ENCODE results near the gene RS1.

RS1 gene

GRCh38 chrX:18649498-18649951 is 22.4 kb downstream of the RS1 start:
- no peak for TF ChIP-seq ZNF274 (IDR thresholded peaks at IDR 0.05; ENCODE audit: low read depth, low read length)
- H3K4me3 ChIP-seq (ENCODE audit: low read length): no peak overlapping the region

GRCh38 chrX:18647621-18648020 is 24.3 kb downstream of the RS1 start:
- no peak for TF ChIP-seq ZNF274 (IDR thresholded peaks at IDR 0.05; ENCODE audit: low read depth, low read length)
- no peak overlapping the region for H3K4me3 ChIP-seq (ENCODE audit: low read length)

GRCh38 chrX:18643853-18644252 is 28.1 kb downstream of the RS1 start:
- TF ChIP-seq ZNF274 (IDR thresholded peaks at IDR 0.05; ENCODE audit: low read depth, low read length): no peak

GRCh38 chrX:18643243-18643642 is 28.7 kb downstream of the RS1 start:
- H3K4me3 ChIP-seq (ENCODE audit: low read length): no peak overlapping the region
- no peak for TF ChIP-seq ZNF274 (IDR thresholded peaks at IDR 0.05; ENCODE audit: low read depth, low read length)

More at GRCh38 chrX:18643853-18644252, 28.1 kb downstream of the RS1 start:
- no peak overlapping the region for H3K4me3 ChIP-seq (ENCODE audit: low read length)

GRCh38 chrX:18640686-18641085 is 31.2 kb downstream of the RS1 start:
- no peak overlapping the region for H3K4me3 ChIP-seq (ENCODE audit: low read length)
- no peak for TF ChIP-seq ZNF274 (IDR thresholded peaks at IDR 0.05; ENCODE audit: low read depth, low read length)

GRCh38 chrX:18639280-18639679 is 32.6 kb downstream of the RS1 start:
- H3K4me3 ChIP-seq (ENCODE audit: low read length): no peak overlapping the region
- TF ChIP-seq ZNF274 (IDR thresholded peaks at IDR 0.05; ENCODE audit: low read depth, low read length): no peak

GRCh38 chrX:18638398-18638797 is 33.5 kb downstream of the RS1 start:
- no peak overlapping the region for H3K4me3 ChIP-seq (ENCODE audit: low read length)
- TF ChIP-seq ZNF274 (IDR thresholded peaks at IDR 0.05; ENCODE audit: low read depth, low read length): no peak

- no peak overlapping the region for H3K4me3 ChIP-seq (ENCODE audit: low read length)
Observed at GRCh38 chrX:18630934-18631333, 41.0 kb downstream of the RS1 start.

DNA sequence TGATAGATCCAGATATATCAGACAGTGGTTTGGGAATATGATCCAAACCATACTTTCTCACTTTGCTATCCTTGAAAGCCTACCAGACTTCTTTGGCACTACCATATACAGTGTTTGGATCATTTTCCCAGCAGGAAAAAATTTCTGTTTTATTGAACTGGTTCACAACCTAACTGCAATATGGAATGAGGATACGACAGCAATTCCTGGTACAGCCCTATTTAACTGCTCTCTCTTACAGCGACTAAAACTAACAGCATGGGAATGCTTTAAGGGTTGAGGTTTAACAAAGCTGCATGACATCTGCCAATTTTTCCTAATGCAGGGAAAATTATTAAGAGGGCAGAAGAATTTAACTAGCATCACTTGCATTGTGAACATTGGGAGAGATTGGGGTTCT is 47.3 kb downstream of the RS1 start:
- no peak overlapping the region for H3K4me3 ChIP-seq (ENCODE audit: low read length)
- no peak for TF ChIP-seq ZNF274 (IDR thresholded peaks at IDR 0.05; ENCODE audit: low read depth, low read length)

More at GRCh38 chrX:18630934-18631333, 41.0 kb downstream of the RS1 start:
- TF ChIP-seq ZNF274 (IDR thresholded peaks at IDR 0.05; ENCODE audit: low read depth, low read length): no peak

DNA sequence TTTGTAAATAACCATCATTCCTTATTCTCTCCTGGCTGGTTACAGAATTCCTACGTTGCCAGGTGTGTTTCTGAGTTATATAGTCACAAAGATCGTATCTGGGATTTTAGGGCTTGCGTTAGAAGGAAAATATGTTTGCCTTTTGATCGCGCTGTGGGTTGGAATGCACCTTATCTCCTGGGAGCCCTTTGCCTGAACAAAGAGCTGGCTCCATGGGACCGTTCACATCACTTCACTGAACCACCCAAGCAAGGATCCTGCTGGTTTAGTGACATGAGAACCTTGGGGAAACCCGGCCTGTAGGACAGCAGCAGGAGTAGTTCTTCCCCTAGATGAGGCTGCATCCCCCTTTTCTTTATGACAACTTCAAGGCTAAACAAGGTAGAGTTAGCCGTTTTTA is 51.6 kb downstream of the RS1 start:
- no peak overlapping the region for H3K4me3 ChIP-seq (ENCODE audit: low read length)
- no peak for TF ChIP-seq ZNF274 (IDR thresholded peaks at IDR 0.05; ENCODE audit: low read depth, low read length)

DNA sequence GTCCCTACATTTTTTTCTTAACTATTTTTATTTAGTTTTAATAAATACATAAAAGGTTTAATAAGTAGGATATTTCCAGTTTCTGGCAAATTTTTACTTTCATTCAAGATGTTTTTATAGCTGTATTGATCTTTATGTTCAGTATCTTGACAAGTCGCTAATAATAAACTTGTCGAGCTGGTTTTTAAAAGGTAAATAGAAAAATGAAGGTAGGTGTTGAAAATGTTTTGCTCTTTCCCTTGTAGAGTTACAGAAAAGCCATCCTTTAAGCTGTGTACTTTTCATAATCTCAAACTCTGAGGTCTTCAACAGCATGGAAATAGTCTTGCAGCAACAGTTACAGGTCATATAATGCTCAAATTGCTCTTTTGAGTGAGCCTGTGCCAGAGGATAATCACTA is 52.6 kb downstream of the RS1 start:
- H3K4me3 ChIP-seq (ENCODE audit: low read length): no peak overlapping the region
- no peak for TF ChIP-seq ZNF274 (IDR thresholded peaks at IDR 0.05; ENCODE audit: low read depth, low read length)

GRCh38 chrX:18617407-18617750 is 54.5 kb downstream of the RS1 start:
- H3K4me3 ChIP-seq (ENCODE audit: low read length): no peak overlapping the region
- no peak for TF ChIP-seq ZNF274 (IDR thresholded peaks at IDR 0.05; ENCODE audit: low read depth, low read length)

DNA sequence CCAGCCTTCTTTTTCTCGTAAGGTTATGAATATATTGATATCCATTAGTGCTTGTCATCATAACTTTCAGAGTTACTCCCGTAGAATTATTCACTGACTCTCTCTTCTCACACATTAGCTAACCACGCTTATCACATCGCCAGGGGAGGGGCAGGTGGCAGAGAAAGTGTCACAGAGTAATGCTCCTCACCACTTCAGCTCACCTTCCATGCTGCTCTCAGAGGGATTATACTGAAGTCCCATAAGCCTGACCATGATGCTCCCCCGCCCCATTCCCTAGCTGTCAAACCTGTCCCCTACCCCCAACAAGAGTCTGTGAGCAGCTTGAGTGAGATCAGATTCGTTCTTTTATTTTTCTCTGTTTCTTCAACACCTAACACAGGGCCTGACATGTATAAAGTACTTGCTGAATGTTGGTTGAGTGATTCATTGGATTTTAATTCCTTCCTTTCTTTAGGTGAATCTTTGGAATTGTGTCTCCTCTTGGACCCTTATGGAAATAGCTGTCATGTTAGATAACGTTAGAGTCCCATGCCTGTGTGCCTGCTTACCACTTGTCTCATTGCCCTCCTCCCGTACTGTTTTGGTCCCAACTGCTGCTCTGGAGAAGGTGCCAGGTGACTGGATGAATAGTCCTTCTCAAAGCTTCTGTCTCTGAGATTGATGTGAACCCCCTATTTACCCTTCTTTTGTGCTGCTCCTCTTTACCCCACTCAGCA is 55.1 kb downstream of the RS1 start:
- no peak overlapping the region for H3K4me3 ChIP-seq (ENCODE audit: low read length)
- no peak for TF ChIP-seq ZNF274 (IDR thresholded peaks at IDR 0.05; ENCODE audit: low read depth, low read length)

- H3K4me3 ChIP-seq (ENCODE audit: low read length): no peak overlapping the region
- no peak for TF ChIP-seq ZNF274 (IDR thresholded peaks at IDR 0.05; ENCODE audit: low read depth, low read length)
Observed at GRCh38 chrX:18613930-18614639, 57.8 kb downstream of the RS1 start.

DNA sequence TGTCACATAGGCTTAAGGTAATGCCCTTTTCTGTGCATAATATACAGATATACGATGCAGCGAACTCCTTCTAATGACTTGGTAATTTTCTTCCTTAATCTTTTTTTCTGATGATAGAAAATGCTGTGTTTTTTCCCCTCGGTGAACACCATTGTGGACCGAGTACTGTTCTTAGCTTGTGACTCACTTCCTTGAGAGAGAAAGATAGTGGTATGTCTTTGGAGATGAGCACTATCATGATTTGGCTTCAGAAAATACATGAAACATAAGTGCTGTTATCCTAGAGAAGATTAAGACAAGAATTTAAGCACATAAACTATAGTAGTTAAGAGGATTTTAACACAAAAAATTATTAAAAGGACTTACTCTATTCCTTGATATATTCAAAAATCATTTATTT is 63.9 kb downstream of the RS1 start:
- H3K4me3 ChIP-seq (ENCODE audit: low read length): no peak overlapping the region
- TF ChIP-seq ZNF274 (IDR thresholded peaks at IDR 0.05; ENCODE audit: low read depth, low read length): no peak

Data from GM08714 (cell line).